ENCODE results near the gene TMEM132C.

DNA sequence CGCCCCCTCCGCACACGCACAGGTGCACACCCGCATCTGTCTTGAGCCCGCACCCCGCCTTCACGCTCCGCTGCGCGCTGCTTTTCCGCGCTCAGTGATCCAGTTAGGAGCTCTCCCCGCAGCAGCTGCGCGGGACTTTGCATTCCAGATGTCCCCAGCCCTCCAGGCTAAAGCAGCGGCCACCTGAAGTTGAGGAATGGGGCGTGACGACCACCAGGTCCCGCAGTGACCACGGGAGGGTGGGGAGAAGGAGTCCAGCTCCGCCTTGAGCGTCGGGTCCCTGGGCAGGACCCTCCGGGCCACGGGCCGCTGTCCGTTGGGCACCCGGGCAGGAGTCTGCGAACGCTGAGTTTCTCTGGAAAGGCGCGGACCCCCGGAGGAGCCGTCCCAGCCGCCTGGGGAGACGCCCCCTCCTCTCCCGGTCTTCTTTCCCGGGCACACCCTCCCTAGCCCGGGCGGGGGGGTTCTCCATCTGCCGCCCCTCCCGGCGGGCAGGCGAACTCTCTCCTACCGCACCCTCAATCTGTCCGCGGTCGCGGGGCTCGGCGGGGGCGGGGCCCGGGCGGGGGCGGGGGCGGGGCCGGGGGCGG lies 334 bp upstream of the TMEM132C start:
- TF ChIP-seq NFIC (IDR thresholded peaks at IDR 0.05) (no peak), RAD21 (IDR thresholded peaks at IDR 0.05; ENCODE audit: low read depth) (no peak), CREB1 (IDR thresholded peaks at IDR 0.05; ENCODE audit: low read depth) (no peak), TCF12 (IDR thresholded peaks at IDR 0.05; ENCODE audit: low read depth) (no peak), EGR1 (IDR thresholded peaks at IDR 0.05) (no peak), YY1 (IDR thresholded peaks at IDR 0.05; ENCODE audit: low read depth) (no peak), TAF1 (IDR thresholded peaks at IDR 0.05; ENCODE audit: low read depth) (no peak), USF1 (IDR thresholded peaks at IDR 0.05) (no peak)
- TF ChIP-seq, protein P1, sequence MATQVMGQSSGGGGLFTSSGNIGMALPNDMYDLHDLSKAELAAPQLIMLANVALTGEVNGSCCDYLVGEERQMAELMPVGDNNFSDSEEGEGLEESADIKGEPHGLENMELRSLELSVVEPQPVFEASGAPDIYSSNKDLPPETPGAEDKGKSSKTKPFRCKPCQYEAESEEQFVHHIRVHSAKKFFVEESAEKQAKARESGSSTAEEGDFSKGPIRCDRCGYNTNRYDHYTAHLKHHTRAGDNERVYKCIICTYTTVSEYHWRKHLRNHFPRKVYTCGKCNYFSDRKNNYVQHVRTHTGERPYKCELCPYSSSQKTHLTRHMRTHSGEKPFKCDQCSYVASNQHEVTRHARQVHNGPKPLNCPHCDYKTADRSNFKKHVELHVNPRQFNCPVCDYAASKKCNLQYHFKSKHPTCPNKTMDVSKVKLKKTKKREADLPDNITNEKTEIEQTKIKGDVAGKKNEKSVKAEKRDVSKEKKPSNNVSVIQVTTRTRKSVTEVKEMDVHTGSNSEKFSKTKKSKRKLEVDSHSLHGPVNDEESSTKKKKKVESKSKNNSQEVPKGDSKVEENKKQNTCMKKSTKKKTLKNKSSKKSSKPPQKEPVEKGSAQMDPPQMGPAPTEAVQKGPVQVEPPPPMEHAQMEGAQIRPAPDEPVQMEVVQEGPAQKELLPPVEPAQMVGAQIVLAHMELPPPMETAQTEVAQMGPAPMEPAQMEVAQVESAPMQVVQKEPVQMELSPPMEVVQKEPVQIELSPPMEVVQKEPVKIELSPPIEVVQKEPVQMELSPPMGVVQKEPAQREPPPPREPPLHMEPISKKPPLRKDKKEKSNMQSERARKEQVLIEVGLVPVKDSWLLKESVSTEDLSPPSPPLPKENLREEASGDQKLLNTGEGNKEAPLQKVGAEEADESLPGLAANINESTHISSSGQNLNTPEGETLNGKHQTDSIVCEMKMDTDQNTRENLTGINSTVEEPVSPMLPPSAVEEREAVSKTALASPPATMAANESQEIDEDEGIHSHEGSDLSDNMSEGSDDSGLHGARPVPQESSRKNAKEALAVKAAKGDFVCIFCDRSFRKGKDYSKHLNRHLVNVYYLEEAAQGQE (IDR thresholded peaks at IDR 0.05; ENCODE audit: low read depth): no peak

Measured in Ishikawa (cell line).